GM23338 (cell line): ENCODE measurements around the gene CDV3.

Source experiments
- CTCF ChIP-seq, 2 experiments: fragments of 200-600 bp in 1 of 2; sonication (generic) in 1 of 2; conservative IDR thresholded peaks; 2 replicates each; pipeline versions ENCODE4 v1.5.1 to v1.6.1; 2016 to 2017; ENCODE audit warnings: antibody characterized with exemption in 2 of 2, low read depth in 2 of 2, mild to moderate bottlenecking in 2 of 2, moderate library complexity in 1 of 2
- EZH2 ChIP-seq: fragments of 200-600 bp; sonication (generic); IDR thresholded peaks from one replicate; pipeline ENCODE4 v1.8.0; 2017; ENCODE audit warnings: antibody characterized with exemption, mild to moderate bottlenecking, low read depth; ENCODE audit not compliant: unreplicated experiment
- POLR2AphosphoS5 ChIP-seq: IDR thresholded peaks from 2 replicates; pipeline ENCODE4 v1.6.1; 2016; ENCODE audit warnings: antibody characterized with exemption, low read depth

GRCh38 chr3:133573629-133574194 is at the start of gene CDV3:
- no peak for TF ChIP-seq CTCF (conservative IDR thresholded peaks at IDR 0.05; ENCODE audit: low read depth in 2 of 2)
- TF ChIP-seq POLR2AphosphoS5, result peak; percentile 64
- TF ChIP-seq EZH2, result no peak
